Suppressor macrophage (primary cell): ENCODE results near the gene SLFN12L.
A peak's percentile ranks its signal among the peaks of the same experiment; 100 is the strongest.
"Not testable (repeated sequence)": the region's sequence is repeated elsewhere in the genome, so short reads cannot be mapped to it uniquely, and the experiment has no call there.

Experiments used
- DNase-seq, 4 experiments: peaks; one replicate each; pipeline ENCODE4 v3.0.0-alpha.2; 2020 to 2022
- total RNA-seq, 17 experiments: gene quantifications; one replicate each; lab custom pipeline; 2026; ENCODE audit warnings: mixed read lengths in 6 of 17, inconsistent platforms in 3 of 17; lab: John Stamatoyannopoulos, UW

The SLFN12L gene
- total RNA-seq = 0.22 to 4.1 (median 0.90) reads per million in 17 experiments

GRCh38 chr17:35537601-35538141 lies at the start of gene SLFN12L:
Gene SLFN12L, minus strand, starts transcription at chr17:35537678. Its CDS starts 15,314 bp downstream, at chr17:35522364.
- DNase-seq = no peak

- DNase-seq = no peak
These were observed 49.1 kb upstream of the SLFN12L start for GRCh38 chr17:35586569-35587073.

- DNase-seq = peak; percentile 26 to 68 (median 52)
These were observed 46.6 kb upstream of the SLFN12L start for GRCh38 chr17:35584061-35584460.

DNA sequence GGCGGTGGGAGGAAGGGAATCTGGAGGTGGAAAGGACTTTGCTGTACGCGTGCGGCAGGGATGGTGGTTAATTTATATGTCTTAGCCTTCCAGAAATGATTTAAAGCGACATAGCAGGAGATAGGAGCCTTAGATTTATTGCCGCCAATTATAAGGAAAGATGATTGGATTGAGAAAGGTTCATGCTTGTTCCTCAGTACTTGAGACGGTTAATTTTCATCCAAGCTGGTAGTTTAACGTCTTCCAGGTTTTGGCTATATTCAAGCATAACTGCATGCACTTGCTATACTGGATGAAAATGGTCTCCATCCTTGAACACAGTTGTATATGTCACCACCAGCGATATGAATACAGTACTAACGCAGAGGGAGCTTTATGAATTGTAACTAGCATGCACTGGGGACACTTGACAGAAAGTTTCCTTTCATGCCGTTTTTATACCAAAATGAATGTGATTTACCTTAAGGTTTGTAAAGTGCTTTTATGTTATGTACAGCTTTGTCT lies 41.5 kb upstream of the SLFN12L start:
- no peak for DNase-seq

GRCh38 chr17:35578197-35578928 lies 40.9 kb upstream of the SLFN12L start, which contains the start of gene PEX12:
Gene PEX12, minus strand, starts transcription at chr17:35578571. Its CDS starts 550 bp downstream, at chr17:35578021.
- peak; percentile 70 to 87 (median 86) for DNase-seq

DNA sequence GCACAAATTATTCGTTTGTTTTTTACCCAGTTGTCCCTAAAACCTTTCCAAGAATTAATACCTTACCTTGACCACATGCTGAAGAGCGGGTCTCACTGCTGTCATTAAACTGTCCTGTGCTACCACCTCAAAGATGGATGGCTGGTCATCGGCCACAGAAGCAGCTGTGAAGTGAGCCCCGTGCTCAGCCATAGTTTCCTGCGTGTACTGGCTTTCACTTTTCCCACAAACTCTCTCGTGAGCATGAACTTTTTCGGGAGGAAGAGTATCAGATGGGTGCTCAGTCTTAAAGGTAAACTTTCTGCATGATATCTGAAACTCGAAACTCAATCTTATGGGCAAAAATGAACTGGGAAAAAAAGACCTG lies 40.3 kb upstream of the SLFN12L start:
- DNase-seq = peak in 1 of 4 experiments; percentile 15

DNA sequence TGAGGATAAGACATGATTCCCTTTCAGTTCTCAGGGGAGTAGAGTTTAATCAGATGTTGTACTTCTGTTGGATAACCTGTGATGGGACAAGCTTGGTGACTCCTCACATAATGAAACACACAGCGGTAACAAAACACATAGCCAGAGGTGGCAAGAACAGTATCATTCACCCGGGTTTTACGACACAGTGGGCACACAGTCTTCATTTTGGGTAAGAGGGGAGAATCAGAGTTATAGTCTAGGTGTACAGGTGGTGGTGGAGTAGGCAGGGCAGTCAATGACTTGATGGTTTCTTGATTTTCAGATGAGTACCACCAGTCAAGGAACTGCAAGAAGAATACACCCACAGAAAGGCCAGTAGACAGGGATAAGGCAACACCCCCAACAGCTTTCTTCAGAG lies 38.3 kb upstream of the SLFN12L start:
- no peak for DNase-seq

- DNase-seq = no peak
These were observed 31.9 kb upstream of the SLFN12L start for GRCh38 chr17:35569405-35569804.

GRCh38 chr17:35568561-35568960 lies 31.1 kb upstream of the SLFN12L start:
- peak; percentile 65 to 81 (median 74) for DNase-seq

GRCh38 chr17:35566968-35567367 lies 29.5 kb upstream of the SLFN12L start:
- no peak for DNase-seq

- DNase-seq = not testable (repeated sequence)
These were observed 25.7 kb upstream of the SLFN12L start for GRCh38 chr17:35563181-35563580.

- peak in 1 of 4 experiments; percentile 13 for DNase-seq
These were observed 23.2 kb upstream of the SLFN12L start, which contains the start of gene SLFN14 for GRCh38 chr17:35560703-35561102. Gene SLFN14, minus strand, starts transcription at chr17:35560819. Its CDS starts 2,757 bp downstream, at chr17:35558062.

GRCh38 chr17:35559495-35560210 lies 22.2 kb upstream of the SLFN12L start:
- no peak for DNase-seq

DNA sequence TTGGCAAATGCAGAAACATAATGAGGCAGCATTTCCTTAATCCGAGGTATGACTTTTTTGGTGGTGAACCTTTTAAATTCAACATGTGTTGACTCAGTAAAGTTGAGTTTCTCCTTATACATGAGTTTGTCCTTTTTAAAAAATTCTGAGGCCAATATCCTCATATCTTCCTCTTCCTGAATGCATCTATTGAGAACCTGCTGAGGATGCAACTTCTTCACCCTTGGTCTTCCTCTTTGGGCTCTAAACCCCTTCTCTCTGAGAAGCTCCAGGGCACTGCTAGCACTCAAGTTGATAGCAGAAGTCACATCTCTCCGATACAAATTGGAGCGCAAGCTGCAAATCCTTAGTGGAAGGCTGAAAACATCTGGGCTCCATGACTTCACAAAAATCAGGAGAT lies 19.9 kb upstream of the SLFN12L start:
- peak in 3 of 4 experiments; percentile 41 to 62 (median 61) for DNase-seq

DNA sequence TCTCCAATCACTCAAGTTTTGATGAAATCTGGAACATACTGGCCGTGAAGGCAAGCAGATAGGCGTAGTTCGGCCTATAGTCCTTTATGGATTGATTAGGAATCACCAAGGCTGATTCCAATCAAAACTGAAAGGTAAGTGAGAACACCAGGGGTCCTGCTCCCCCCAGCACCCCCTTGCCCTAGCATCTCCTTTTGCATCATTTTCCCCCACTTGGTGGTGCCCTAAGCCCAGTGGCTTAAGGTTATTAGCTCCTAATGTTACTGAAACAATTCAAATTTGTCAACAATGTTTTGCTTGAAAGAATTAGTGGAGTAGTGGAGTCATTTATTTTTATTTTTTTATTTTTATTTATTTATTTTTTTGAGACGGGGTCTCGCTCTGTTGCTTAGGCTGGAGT lies 18.2 kb upstream of the SLFN12L start:
- peak in 1 of 4 experiments; percentile 20 for DNase-seq

DNA sequence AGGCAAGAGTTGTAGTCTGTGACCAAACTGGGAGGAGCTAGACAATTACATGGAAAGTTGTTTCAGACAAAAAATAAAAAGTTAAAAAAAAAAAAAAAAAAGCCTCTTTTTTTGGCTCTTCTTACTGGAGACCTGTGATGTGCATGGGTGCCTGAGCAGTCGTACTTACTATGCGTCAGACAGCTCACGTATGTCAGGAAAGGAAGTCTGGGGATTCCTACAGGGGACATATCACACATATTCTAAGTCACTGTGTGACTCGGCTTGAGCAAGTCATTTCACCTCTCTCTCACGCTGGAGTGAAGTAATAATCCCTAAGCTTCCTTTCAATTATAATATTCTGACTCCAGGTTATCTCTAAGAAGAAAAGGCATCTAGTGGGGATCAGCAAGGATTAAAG lies 17.2 kb upstream of the SLFN12L start:
- DNase-seq = no peak

DNA sequence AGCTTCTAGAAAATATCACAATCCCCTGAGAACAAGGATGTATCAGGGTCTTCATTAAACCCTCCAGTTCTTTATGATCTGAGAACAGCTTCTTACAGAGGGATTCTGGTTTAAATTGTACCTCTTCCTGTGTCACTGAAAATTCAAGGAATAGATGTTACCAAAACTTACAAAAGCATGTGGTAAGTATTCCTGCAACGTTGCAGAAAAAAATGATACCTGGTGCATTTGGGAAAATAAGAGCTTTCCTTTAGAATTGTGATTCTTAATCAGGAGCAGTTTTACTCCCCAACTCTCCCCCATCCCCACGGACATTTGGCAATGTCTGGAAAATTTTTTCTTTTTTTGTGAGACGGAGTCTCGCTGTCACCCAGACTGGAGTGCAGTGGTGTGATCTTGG lies 15.8 kb upstream of the SLFN12L start:
- DNase-seq = no peak

DNA sequence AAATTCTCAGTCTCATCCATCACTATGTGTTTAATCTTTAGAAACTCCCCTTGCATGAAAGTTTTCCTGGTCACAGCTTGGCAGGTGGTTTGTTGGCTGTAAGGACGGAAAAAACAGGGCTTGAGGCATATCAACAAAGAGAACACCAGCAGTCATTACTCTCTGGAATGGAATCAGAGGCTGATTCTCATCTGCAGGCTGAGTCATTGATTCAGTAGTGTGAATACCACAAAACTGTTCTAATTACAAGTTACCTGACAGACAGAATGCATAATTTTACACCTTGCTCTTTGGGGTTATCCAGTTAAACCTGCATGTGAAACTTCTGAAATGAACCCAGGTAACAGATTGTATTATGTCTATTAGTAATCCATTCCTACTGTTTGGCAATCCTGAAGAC lies 11.5 kb upstream of the SLFN12L start:
- no peak for DNase-seq

DNA sequence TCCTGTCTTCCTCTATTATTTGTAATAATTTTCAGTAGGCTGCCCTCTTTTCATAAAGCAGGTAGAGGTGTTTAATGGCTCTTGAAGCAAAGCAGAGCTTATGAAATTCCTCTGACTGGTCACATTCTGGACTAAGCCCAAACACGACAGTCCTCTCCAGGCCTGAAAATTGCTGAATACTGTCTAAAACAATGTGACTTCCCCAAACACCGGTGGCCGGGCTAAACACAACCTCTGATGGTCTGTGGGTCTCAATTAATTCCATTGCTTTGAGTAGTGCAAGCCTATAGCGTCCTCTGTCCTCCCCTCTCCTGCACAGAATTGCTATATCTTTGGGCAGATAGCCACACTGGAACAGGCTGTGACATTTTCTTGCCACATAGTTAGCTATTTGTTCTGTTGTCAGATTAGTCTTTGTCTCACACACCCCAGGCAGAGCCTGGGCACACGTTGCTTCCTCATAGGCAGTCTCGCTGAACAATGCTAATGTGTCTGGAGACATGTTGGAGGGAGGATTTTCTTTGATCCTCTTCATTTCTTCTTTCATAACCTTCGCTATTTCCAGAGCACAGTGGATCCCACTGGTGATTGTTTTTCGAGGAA lies 10.8 kb upstream of the SLFN12L start:
- peak in 3 of 4 experiments; percentile 39 to 52 (median 44) for DNase-seq

DNA sequence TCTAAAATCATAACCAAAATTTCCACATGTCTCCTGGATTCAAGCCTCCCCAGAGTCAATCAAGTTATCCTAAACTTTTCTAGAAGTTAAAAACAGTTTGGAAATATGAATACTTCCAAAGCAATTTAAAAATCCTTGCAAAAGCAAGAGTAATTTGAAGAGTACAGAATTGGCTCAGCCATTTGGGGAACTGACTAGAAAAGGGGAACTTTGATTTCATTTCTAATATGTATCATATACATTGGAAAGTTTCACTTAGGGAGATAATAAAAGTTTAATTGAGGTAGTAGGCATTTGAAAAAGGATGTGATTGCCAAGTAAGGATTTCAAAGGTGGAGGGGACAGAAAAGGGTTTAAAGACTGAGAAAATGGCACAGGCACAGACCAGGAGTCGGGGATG lies 9.0 kb upstream of the SLFN12L start:
- DNase-seq = peak; percentile 27 to 75 (median 51)

DNA sequence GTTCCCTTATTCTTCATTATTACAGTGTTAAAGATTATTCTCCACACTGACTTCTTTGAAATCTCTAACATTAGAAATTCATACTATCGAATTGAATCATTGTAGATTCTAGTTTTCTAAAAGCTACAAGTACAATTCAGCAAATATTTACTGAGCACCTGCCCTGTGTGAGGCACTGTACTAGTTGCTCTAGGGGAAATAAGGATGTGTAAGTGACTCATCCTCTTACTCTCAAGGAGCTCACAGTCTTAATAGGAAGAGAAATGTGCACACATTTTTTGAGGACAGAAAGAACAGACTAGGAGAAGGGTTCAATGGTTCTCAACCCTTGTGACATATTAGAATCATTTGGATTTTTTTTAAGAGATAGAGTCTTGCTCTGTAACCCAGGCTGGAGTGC lies 7.7 kb upstream of the SLFN12L start:
- peak in 1 of 4 experiments; percentile 23 for DNase-seq

DNA sequence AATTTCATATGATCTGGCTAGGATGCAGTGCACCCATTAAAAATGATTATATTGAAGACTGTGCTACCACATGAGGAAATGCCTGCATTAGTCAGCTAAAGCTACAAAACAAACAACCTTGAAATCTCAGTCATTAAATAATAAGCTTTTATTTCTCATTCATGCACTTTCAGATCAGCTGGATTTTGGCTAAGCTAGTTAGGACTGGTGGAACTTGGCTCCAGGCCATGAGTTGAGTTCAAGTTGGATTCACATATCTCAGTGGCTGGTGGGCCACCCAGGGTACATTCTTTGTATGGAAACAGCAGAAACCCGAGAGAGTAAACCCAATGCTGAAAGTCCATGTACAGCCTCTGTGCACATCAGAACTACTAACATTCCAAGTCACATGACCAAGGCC lies 6.4 kb upstream of the SLFN12L start:
- DNase-seq = no peak
